GM23248 (cell line): Measurements from ENCODE around the gene HSPA12B. TPM values are rescaled to one million over a fixed set of nuclear protein-coding genes. Genes with fewer than 3 reads are reported as not detected.

Experiments
- DNase-seq: peaks from one replicate; pipeline ENCODE4 v3.0.0-alpha.2; 2015
- H2AFZ ChIP-seq: fragments of 200-600 bp; sonication (generic); 2 replicates; pipeline ENCODE4 v1.6.1; 2016; ENCODE audit warnings: antibody characterized with exemption
- H3F3A ChIP-seq: fragments of 200-600 bp; sonication (generic); 2 replicates; pipeline ENCODE4 v1.6.1; 2016; ENCODE audit warnings: mild to moderate bottlenecking, antibody characterized with exemption, mixed run types; ENCODE audit not compliant: insufficient read depth
- H3K27ac ChIP-seq: fragments of 200-600 bp; sonication (generic); 2 replicates; pipeline ENCODE4 v1.5.1; 2016; ENCODE audit warnings: mild to moderate bottlenecking
- H3K27me3 ChIP-seq: fragments of 200-600 bp; sonication (generic); replicated peaks from 2 replicates; pipeline ENCODE4 v1.6.1; 2016; ENCODE audit warnings: mild to moderate bottlenecking; ENCODE audit not compliant: insufficient read depth
- H3K36me3 ChIP-seq: fragments of 200-600 bp; sonication (generic); 2 replicates; pipeline ENCODE4 v1.6.1; 2016; ENCODE audit warnings: low read depth, mild to moderate bottlenecking
- H3K4me1 ChIP-seq: fragments of 200-600 bp; sonication (generic); 2 replicates; pipeline ENCODE4 v1.6.1; 2016; ENCODE audit warnings: mild to moderate bottlenecking; ENCODE audit not compliant: insufficient read depth
- H3K4me2 ChIP-seq: fragments of 200-600 bp; sonication (generic); one replicate; pipeline ENCODE4 v1.6.1; 2016; ENCODE audit warnings: mild to moderate bottlenecking; ENCODE audit not compliant: unreplicated experiment
- H3K4me3 ChIP-seq: fragments of 200-600 bp; sonication (generic); 2 replicates; pipeline ENCODE4 v1.5.1; 2016; ENCODE audit warnings: mild to moderate bottlenecking
- H3K79me2 ChIP-seq: fragments of 200-600 bp; sonication (generic); 2 replicates; pipeline ENCODE4 v1.6.1; 2016; ENCODE audit warnings: mild to moderate bottlenecking; ENCODE audit not compliant: insufficient read depth
- H3K9ac ChIP-seq: fragments of 200-600 bp; sonication (generic); 2 replicates; pipeline ENCODE4 v1.6.1; 2016; ENCODE audit warnings: mild to moderate bottlenecking
- H3K9me2 ChIP-seq: fragments of 200-600 bp; sonication (generic); 2 replicates; pipeline ENCODE4 v1.6.1; 2016; ENCODE audit warnings: mixed run types, mild to moderate bottlenecking, moderate library complexity; ENCODE audit not compliant: insufficient read depth
- H3K9me3 ChIP-seq: fragments of 200-600 bp; sonication (generic); one replicate; pipeline ENCODE4 v1.6.1; 2017; ENCODE audit warnings: low read depth
- H4K20me1 ChIP-seq: fragments of 200-600 bp; sonication (generic); 2 replicates; pipeline ENCODE4 v1.6.0; 2016; ENCODE audit not compliant: insufficient read depth
- EZH2 ChIP-seq: fragments of 200-600 bp; sonication (generic); IDR thresholded peaks from 2 replicates; pipeline ENCODE4 v1.6.1; 2018; ENCODE audit warnings: antibody characterized with exemption, mild to moderate bottlenecking; ENCODE audit not compliant: insufficient read depth, poor library complexity, severe bottlenecking
- EZH2phosphoT487 ChIP-seq: fragments of 200-600 bp; sonication (generic); IDR thresholded peaks from 2 replicates; pipeline ENCODE4 v1.6.1; 2018; ENCODE audit warnings: antibody characterized with exemption, moderate library complexity, mild to moderate bottlenecking, low read depth; ENCODE audit not compliant: insufficient read depth
- WGBS, 2 experiments: methylation state at CpG; one replicate each; pipeline ENCODE4 v1.1.6; 2015 to 2017; ENCODE audit warnings: low lambda C conversion rate in 2 of 2, low coverage in 1 of 2; ENCODE audit errors: missing lambda C conversion rate in 2 of 2; 5-methylcytosine and 5-hydroxymethylcytosine counted together
- in situ Hi-C: fragments of 300-500 bp; cut with MboI; formaldehyde crosslinking; loops from 2 replicates; pipeline ENCODE4 v1.15.0; 2020
- polyA plus RNA-seq: library from polyadenylated mRNA; unstranded; fragments of >200 nt; fragmentation: Nextera tagmentation; extraction: Ambion mirVana; gene quantifications from 2 replicates; pipeline ENCODE4 v1.2.1, GENCODE V29; 2016
- total RNA-seq: library from RNA; depleted of rRNA; stranded (reverse); fragments of >200 nt; shearing (Covaris generic); gene quantifications from 2 replicates; pipeline ENCODE4 v1.2.3, GENCODE V29; 2014

Gene HSPA12B
- total and polyA plus RNA-seq, 2 experiments from 2014 or later: 0.11 TPM; not detected in 1

DNA sequence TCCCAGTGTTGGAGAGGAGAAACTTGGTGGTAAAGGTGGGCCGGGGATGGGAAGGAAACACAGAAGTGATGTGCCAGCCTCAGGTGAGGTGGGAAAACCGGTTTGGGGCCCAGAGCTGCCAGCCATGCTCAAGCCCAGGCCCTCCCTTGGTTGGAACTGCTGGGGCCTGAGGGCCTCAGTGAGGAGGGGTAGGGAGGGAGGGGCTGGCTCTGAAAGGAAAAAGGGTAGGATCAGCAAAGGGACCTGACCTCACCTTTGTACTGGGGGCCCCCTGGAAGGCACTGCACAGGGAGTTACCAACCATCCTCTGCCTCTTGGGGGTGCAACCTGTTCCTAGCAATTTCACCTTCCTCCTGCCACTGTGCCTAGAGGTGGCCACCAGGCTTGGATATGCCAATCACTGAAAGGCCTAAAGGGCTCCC, 50.6 kb downstream of the HSPA12B start:
- Histone ChIP-seq H3K79me2 (peaks cover 38% of the 10 kb centered on the region), H3K9me2 (no peaks in the 10 kb centered on the region), H3K27ac (no peak overlapping the region), H3K4me3 (no peak overlapping the region), H3K4me2 (peak overlapping the region; percentile 79), H3K9me3 (no peaks in the 10 kb centered on the region), H3K4me1 (peaks cover 18% of the 10 kb centered on the region), H2AFZ (no peak overlapping the region), H3F3A (peaks cover 26% of the 10 kb centered on the region), H3K27me3 (no peaks in the 10 kb centered on the region), H3K36me3 (no peaks in the 10 kb centered on the region; the same call in 1 of the 2 replicates), H3K9ac (peak overlapping the region; percentile 75; the same call in 1 of the 2 replicates), H4K20me1 (no peaks in the 10 kb centered on the region; the same call in 1 of the 2 replicates)
- TF ChIP-seq EZH2 (no peak), EZH2phosphoT487 (no peak)
- in situ Hi-C loops: no loop called here
- 81 to 88% methylated on average over 2 of the region's 2 CpGs for WGBS, 2 experiments
- DNase-seq: no peak

DNA sequence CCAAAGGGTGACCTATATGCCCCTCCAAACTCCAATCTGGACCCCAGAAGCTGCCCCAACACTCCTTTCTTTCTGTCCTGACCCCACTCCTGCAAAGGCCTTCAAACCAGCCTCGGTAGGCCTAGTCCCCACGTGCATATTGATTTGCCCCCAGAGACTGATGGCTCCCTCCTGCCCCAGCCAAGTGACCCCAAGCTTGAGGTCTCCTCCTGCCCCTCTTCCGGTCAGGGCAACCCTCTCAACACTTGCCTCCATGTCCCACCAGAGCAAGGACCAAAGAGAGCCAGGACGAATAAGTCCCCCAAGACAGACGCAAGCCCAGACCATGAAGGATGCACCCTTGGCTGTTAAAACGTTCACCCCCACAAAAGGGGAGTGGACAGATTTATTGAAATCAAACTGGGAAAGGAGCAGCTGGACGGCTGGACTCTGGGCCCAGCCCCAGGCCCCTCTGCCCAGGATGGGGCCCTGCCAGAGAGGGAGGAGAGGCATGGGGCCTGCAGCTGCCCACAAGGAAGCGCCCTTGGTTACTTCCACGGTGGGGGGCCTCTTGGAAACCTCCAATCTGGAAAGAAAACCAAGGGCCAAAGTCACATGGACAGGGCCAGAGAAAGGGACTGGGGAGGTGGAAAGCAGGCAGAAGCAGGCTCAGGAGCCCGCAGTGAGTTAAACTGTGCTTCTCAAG, 51.2 kb downstream of the HSPA12B start:
- Histone ChIP-seq H3K9me3 (no peaks in the 10 kb centered on the region), H3K27ac (no peak overlapping the region), H3K4me1 (peaks cover 18% of the 10 kb centered on the region), H3F3A (peaks cover 26% of the 10 kb centered on the region), H3K4me3 (peak overlapping the region; percentile 83), H2AFZ (no peak overlapping the region), H3K36me3 (no peaks in the 10 kb centered on the region; the same call in 1 of the 2 replicates), H3K9ac (peak overlapping the region; percentile 75), H4K20me1 (no peaks in the 10 kb centered on the region; the same call in 1 of the 2 replicates), H3K27me3 (no peaks in the 10 kb centered on the region), H3K9me2 (no peaks in the 10 kb centered on the region), H3K79me2 (peaks cover 38% of the 10 kb centered on the region), H3K4me2 (peak overlapping the region; percentile 79)
- in situ Hi-C loops: no loop called here
- DNase-seq: no peak
- TF ChIP-seq EZH2: no peak
- no peak for TF ChIP-seq EZH2phosphoT487
- 53 to 59% methylated on average over 10 of the region's 10 CpGs for WGBS, 2 experiments

DNA sequence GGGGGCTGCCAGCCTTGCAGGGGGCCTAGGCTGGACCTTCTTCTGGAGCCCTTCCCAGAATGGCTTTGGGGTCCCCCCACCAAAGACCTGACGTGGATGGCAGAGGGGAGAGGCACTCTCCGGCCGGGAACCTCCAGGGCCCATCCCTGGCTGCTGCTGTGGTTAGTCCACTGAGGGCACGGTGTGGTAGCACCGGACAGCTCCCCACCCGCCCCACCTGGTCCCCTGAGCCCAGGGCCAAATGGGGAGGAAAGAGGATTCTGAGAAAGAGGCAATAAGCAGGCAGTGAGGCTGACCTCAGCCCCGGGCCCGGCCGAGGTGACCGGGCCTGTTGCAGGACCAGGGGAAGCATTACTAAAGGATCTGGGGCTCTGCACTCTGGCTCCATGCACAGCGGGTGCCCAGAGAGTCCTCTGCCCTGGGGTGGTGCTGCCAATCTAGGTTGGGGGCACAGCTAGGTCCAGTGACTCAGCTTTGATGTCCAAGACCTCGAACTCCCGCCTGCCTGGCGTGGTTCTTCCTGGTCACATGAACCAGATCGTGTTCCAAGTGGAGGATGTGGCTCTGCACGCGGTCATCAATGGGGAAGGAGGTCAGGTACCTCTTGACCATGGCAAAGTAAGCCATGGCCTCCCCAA, 51.9 kb downstream of the HSPA12B start:
- peaks cover 38% of the 10 kb centered on the region for H3K79me2 ChIP-seq
- no peak overlapping the region for H3K27ac ChIP-seq
- peaks cover 18% of the 10 kb centered on the region for H3K4me1 ChIP-seq
- H3K9me2 ChIP-seq: no peaks in the 10 kb centered on the region
- 73 to 75% methylated on average over 14 to 17 of the region's 17 CpGs for WGBS, 2 experiments
- no peaks in the 10 kb centered on the region; the same call in 1 of the 2 replicates for H4K20me1 ChIP-seq
- H3K9ac ChIP-seq: peak overlapping the region; percentile 75
- no peak for TF ChIP-seq EZH2phosphoT487
- TF ChIP-seq EZH2: no peak
- H3K9me3 ChIP-seq: no peaks in the 10 kb centered on the region
- H3K27me3 ChIP-seq: no peaks in the 10 kb centered on the region
- H3K36me3 ChIP-seq: no peaks in the 10 kb centered on the region; the same call in 1 of the 2 replicates
- H3K4me3 ChIP-seq: peak overlapping the region; percentile 83
- H2AFZ ChIP-seq: no peak overlapping the region
- in situ Hi-C loops: no loop called here
- peaks cover 26% of the 10 kb centered on the region for H3F3A ChIP-seq
- H3K4me2 ChIP-seq: peak overlapping the region; percentile 79
- peak; percentile 44 for DNase-seq

DNA sequence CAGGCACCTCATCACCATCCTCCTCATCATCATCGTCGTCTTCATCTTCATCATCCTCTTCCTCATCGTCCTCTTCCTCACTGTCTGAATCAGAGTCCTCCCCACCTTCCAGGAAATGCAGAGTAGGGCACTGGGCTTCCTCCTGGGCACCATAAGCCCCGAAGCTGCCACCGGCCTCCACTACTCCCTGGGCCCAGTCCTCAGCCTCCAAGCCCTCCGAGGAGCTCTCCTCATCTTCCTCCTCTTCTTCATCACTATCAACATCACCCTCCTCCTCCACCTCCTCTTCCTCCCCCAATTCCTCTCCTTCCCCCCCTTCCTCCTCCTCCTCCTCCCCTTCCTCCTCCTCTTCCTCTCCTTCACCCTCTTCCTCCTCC, 52.4 kb downstream of the HSPA12B start:
- Histone ChIP-seq H4K20me1 (no peaks in the 10 kb centered on the region; the same call in 1 of the 2 replicates), H3F3A (peaks cover 26% of the 10 kb centered on the region), H3K79me2 (peaks cover 38% of the 10 kb centered on the region), H3K27me3 (no peaks in the 10 kb centered on the region), H3K36me3 (no peaks in the 10 kb centered on the region; the same call in 1 of the 2 replicates), H3K4me1 (peaks cover 18% of the 10 kb centered on the region), H2AFZ (no peak overlapping the region), H3K4me3 (peak overlapping the region; percentile 83), H3K9ac (peak overlapping the region; percentile 75), H3K27ac (peak overlapping the region; percentile 11; the same call in 1 of the 2 replicates), H3K9me3 (no peaks in the 10 kb centered on the region), H3K4me2 (peak overlapping the region; percentile 79), H3K9me2 (no peaks in the 10 kb centered on the region)
- in situ Hi-C loops: no loop called here
- 39 to 44% methylated on average over 6 of the region's 6 CpGs for WGBS, 2 experiments
- DNase-seq: no peak
- TF ChIP-seq EZH2phosphoT487 (no peak), EZH2 (no peak)
